Glutamatergic neuron (in vitro differentiated cells): Measurements from ENCODE around the gene ASPHD2. TPM values are rescaled to one million over a fixed set of nuclear protein-coding genes. Genes with fewer than 3 reads are reported as not detected.
A peak's percentile ranks its signal among the peaks of the same experiment; 100 is the strongest.

Experiments
- DNase-seq: peaks from one replicate; pipeline ENCODE4 v3.0.0; 2022
- H3K27ac Mint-ChIP-seq: one replicate; pipeline ENCODE4 v1.8.0; 2020; ENCODE audit warnings: mild to moderate bottlenecking, mixed read lengths, inconsistent platforms; ENCODE audit not compliant: unreplicated experiment
- H3K27me3 Mint-ChIP-seq: one replicate; pipeline ENCODE4 v1.8.0; 2020; ENCODE audit warnings: mild to moderate bottlenecking, moderate library complexity, mixed read lengths, inconsistent platforms; ENCODE audit not compliant: unreplicated experiment
- H3K36me3 Mint-ChIP-seq: one replicate; pipeline ENCODE4 v1.8.0; 2020; ENCODE audit warnings: mild to moderate bottlenecking, mixed read lengths, inconsistent platforms; ENCODE audit not compliant: unreplicated experiment
- H3K4me1 Mint-ChIP-seq: one replicate; pipeline ENCODE4 v1.8.0; 2020; ENCODE audit warnings: mild to moderate bottlenecking, low read depth, mixed read lengths, inconsistent platforms; ENCODE audit not compliant: unreplicated experiment
- H3K4me3 Mint-ChIP-seq: one replicate; pipeline ENCODE4 v1.8.0; 2020; ENCODE audit warnings: mild to moderate bottlenecking, mixed read lengths, inconsistent platforms; ENCODE audit not compliant: unreplicated experiment
- H3K9me3 Mint-ChIP-seq: one replicate; pipeline ENCODE4 v1.8.0; 2020; ENCODE audit warnings: mild to moderate bottlenecking, moderate library complexity, mixed read lengths, inconsistent platforms; ENCODE audit not compliant: unreplicated experiment
- CTCF ChIP-seq: fragments of 200-600 bp; sonication (generic); IDR thresholded peaks from one replicate; pipeline ENCODE4 v1.5.0; 2021; ENCODE audit not compliant: partially characterized antibody, unreplicated experiment
- total RNA-seq: library from RNA; stranded (reverse); fragmentation: NEBNext Ultra II Directional; extraction: Animal tissue kit (Norgen Biotek cat#: 25700); gene quantifications from one replicate; pipeline ENCODE4 v1.2.1, GENCODE V29; 2021; ENCODE audit not compliant: unreplicated experiment

The ASPHD2 gene
- total RNA-seq, 1 donor from 2014 or later, result 19.0 TPM

- Mint-ChIP-seq H3K27me3 (peaks cover 16% of the 10 kb centered on the region), H3K4me3 (no peak overlapping the region), H3K36me3 (no peaks in the 10 kb centered on the region), H3K9me3 (peaks cover 9% of the 10 kb centered on the region), H3K27ac (no peak overlapping the region), H3K4me1 (peaks cover 30% of the 10 kb centered on the region)
- TF ChIP-seq CTCF, result no peak
- no peak for DNase-seq
Measured at GRCh38 chr22:26432619-26433311, 3.7 kb downstream of the ASPHD2 start.

DNA sequence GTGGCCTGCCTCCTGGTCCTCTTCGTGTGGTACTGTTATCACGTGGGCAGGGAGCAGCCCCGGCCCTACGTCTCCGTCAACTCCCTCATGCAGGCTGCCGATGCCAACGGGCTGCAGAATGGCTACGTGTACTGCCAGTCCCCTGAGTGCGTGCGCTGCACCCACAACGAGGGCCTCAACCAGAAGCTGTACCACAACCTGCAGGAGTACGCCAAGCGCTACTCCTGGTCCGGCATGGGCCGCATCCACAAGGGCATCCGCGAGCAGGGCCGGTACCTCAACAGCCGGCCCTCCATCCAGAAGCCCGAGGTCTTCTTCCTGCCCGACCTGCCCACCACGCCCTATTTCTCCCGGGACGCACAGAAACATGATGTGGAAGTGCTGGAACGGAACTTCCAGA is 4.7 kb downstream of the ASPHD2 start:
- Mint-ChIP-seq H3K4me3 (no peak overlapping the region), H3K9me3 (peaks cover 6% of the 10 kb centered on the region), H3K4me1 (peaks cover 30% of the 10 kb centered on the region), H3K27ac (no peak overlapping the region), H3K36me3 (no peaks in the 10 kb centered on the region), H3K27me3 (peaks cover 15% of the 10 kb centered on the region)
- no peak for DNase-seq
- TF ChIP-seq CTCF, result no peak

GRCh38 chr22:26435327-26436093 is 6.5 kb downstream of the ASPHD2 start:
- Mint-ChIP-seq H3K4me1 (peaks cover 24% of the 10 kb centered on the region), H3K9me3 (peaks cover 6% of the 10 kb centered on the region), H3K4me3 (peak overlapping the region; percentile 39), H3K36me3 (no peaks in the 10 kb centered on the region), H3K27ac (no peak overlapping the region), H3K27me3 (peaks cover 5% of the 10 kb centered on the region)
- TF ChIP-seq CTCF, result no peak
- no peak for DNase-seq

DNA sequence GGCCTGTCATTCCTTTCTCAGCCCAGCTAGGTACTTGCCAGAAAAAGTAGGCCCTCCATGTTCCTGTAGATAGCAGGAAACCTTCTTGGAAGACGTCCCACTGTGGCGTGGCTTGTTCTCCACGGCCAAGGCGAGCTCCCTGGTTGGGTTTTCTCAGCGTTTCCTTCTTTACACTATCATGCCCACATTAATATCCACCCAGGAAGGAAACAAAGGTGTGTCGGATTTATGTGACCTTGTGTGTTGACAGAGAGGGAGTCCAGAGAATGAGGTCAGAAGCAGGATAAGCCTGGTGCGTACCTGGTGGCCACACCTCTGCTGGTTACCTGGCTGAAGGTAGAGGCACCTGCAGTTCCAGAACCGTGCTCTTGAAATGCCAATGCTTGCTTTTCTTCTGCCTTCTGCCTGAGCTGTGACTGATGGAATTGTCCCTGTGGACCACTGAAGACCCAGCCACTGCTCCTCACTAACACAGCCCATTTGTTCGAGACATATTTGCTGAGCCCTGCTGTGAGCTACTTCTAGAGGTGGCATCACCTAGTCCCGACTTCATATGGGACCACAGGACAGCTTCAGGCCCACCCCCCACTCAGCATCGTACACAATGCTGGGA is 7.9 kb downstream of the ASPHD2 start:
- Mint-ChIP-seq H3K4me3 (no peak overlapping the region), H3K4me1 (peaks cover 15% of the 10 kb centered on the region), H3K27me3 (peaks cover 5% of the 10 kb centered on the region), H3K27ac (peak overlapping the region; percentile 42), H3K36me3 (no peaks in the 10 kb centered on the region), H3K9me3 (peaks cover 6% of the 10 kb centered on the region)
- DNase-seq, result no peak
- no peak for TF ChIP-seq CTCF
